ENCODE measurements around the gene RRP15. TPM values are rescaled to one million over a fixed set of nuclear protein-coding genes. Genes with fewer than 3 reads are reported as not detected.

The RRP15 gene
- total RNA-seq, 1 experiment from 2014 or later, result 25.5 TPM

DNA sequence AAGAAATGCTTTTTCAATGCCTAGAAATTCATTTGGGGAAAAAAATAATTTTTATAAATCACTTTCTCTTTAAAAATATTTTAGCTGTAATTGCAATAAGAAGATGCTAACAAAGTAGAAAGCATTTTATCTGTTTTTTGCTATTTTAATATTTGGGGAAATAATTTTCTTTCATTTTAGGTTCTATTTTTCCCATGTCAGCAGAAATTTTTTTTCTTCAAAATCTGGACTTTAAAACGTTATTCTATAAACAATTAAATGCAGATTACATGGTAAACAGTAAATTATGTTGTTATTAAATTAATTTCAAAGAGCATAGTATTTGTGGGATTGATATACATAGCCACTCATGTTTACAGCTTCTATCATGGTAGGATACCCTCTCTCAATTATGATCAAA lies 27.7 kb upstream of the RRP15 start:
- intact Hi-C loops (cut with micrococcal nuclease), result loop anchor here (5.0 kb wide), 1 partner anchor 1160 kb away; no protein-coding TSS in a partner anchor

More for the DNA sequence above, 27.7 kb upstream of the RRP15 start:
- Histone ChIP-seq H3K4me1 (ENCODE audit: control insufficient read depth in 1 of 2, insufficient read depth in 2 of 2, low read length in 2 of 2) (no peaks in the 10 kb centered on the region), H3K27ac (ENCODE audit: low read depth, low read length) (no peak overlapping the region), H3K36me3 (ENCODE audit: control insufficient read depth in 1 of 2, insufficient read depth in 2 of 2, low read length in 2 of 2) (no peaks in the 10 kb centered on the region), H2AFZ (ENCODE audit: low read depth, low read length, poor library complexity, severe bottlenecking) (no peak overlapping the region), H3K4me3 (replicated peaks in 1 of 2; ENCODE audit: low read depth in 1 of 2, low read length in 2 of 2) (no peak overlapping the region), H3K79me2 (ENCODE audit: insufficient read depth, low read length) (no peaks in the 10 kb centered on the region), H3K9me2 (ENCODE audit: insufficient read depth) (no peaks in the 10 kb centered on the region), H3K4me2 (ENCODE audit: low read length) (no peak overlapping the region), H3K9me3 (ENCODE audit: control insufficient read depth in 1 of 2, insufficient read depth in 1 of 2, low read depth in 1 of 2, low read length in 2 of 2) (no peaks in the 10 kb centered on the region), H3K27me3 (ENCODE audit: insufficient read depth, low read length) (no peaks in the 10 kb centered on the region), H3K9ac (ENCODE audit: low read length) (no peak overlapping the region), H4K20me1 (ENCODE audit: insufficient read depth) (no peaks in the 10 kb centered on the region)
- ChIA-PET POLR2A (no interaction called here), CTCF (no interaction called here), RAD21 (ENCODE audit: low non-redundant PET in 1 of 2, low total read pairs in 2 of 2, uncharacterized antibody in 2 of 2, unreplicated experiment in 2 of 2) (no interaction called here)
- no peak for TF ChIP-seq SIN3A (IDR thresholded peaks at IDR 0.05; ENCODE audit: low read depth)
- TF ChIP-seq POLR2AphosphoS5 (IDR thresholded peaks at IDR 0.05; ENCODE audit: low read depth, low read length), result no peak
- no peak for TF ChIP-seq ZFX (IDR thresholded peaks at IDR 0.05)
- TF ChIP-seq, protein P1, sequence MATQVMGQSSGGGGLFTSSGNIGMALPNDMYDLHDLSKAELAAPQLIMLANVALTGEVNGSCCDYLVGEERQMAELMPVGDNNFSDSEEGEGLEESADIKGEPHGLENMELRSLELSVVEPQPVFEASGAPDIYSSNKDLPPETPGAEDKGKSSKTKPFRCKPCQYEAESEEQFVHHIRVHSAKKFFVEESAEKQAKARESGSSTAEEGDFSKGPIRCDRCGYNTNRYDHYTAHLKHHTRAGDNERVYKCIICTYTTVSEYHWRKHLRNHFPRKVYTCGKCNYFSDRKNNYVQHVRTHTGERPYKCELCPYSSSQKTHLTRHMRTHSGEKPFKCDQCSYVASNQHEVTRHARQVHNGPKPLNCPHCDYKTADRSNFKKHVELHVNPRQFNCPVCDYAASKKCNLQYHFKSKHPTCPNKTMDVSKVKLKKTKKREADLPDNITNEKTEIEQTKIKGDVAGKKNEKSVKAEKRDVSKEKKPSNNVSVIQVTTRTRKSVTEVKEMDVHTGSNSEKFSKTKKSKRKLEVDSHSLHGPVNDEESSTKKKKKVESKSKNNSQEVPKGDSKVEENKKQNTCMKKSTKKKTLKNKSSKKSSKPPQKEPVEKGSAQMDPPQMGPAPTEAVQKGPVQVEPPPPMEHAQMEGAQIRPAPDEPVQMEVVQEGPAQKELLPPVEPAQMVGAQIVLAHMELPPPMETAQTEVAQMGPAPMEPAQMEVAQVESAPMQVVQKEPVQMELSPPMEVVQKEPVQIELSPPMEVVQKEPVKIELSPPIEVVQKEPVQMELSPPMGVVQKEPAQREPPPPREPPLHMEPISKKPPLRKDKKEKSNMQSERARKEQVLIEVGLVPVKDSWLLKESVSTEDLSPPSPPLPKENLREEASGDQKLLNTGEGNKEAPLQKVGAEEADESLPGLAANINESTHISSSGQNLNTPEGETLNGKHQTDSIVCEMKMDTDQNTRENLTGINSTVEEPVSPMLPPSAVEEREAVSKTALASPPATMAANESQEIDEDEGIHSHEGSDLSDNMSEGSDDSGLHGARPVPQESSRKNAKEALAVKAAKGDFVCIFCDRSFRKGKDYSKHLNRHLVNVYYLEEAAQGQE (IDR thresholded peaks at IDR 0.05; ENCODE audit: low read depth), result no peak
- no peak for TF ChIP-seq TCF7L2 (IDR thresholded peaks at IDR 0.05; ENCODE audit: borderline replicate concordance, extremely low read depth, insufficient read depth, insufficient read length)
- no peak for TF ChIP-seq ATF3 (IDR thresholded peaks at IDR 0.05)
- TF ChIP-seq CBX3 (IDR thresholded peaks at IDR 0.05; ENCODE audit: low read depth), result no peak
- no peak for TF ChIP-seq POLR2A (IDR thresholded peaks at IDR 0.05; ENCODE audit: borderline replicate concordance, extremely low read depth, insufficient read depth, insufficient read length)
- TF ChIP-seq MAX (IDR thresholded peaks at IDR 0.05), result no peak
- no peak for TF ChIP-seq CEBPB (IDR thresholded peaks at IDR 0.05; ENCODE audit: low read depth)
- TF ChIP-seq, protein P2, sequence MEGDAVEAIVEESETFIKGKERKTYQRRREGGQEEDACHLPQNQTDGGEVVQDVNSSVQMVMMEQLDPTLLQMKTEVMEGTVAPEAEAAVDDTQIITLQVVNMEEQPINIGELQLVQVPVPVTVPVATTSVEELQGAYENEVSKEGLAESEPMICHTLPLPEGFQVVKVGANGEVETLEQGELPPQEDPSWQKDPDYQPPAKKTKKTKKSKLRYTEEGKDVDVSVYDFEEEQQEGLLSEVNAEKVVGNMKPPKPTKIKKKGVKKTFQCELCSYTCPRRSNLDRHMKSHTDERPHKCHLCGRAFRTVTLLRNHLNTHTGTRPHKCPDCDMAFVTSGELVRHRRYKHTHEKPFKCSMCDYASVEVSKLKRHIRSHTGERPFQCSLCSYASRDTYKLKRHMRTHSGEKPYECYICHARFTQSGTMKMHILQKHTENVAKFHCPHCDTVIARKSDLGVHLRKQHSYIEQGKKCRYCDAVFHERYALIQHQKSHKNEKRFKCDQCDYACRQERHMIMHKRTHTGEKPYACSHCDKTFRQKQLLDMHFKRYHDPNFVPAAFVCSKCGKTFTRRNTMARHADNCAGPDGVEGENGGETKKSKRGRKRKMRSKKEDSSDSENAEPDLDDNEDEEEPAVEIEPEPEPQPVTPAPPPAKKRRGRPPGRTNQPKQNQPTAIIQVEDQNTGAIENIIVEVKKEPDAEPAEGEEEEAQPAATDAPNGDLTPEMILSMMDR (IDR thresholded peaks at IDR 0.05 in 2 of 3, conservative IDR thresholded peaks at IDR 0.05 in 1 of 3; ENCODE audit: borderline replicate concordance in 1 of 3, insufficient read depth in 1 of 3, low read depth in 2 of 3, low read length in 2 of 3), result no peak
- TF ChIP-seq EGR1 (IDR thresholded peaks at IDR 0.05; ENCODE audit: low read depth), result no peak
- no peak for TF ChIP-seq SP1 (IDR thresholded peaks at IDR 0.05; ENCODE audit: low read depth)
- no peak for TF ChIP-seq JUND (IDR thresholded peaks at IDR 0.05)
- TF ChIP-seq ZBTB33 (IDR thresholded peaks at IDR 0.05; ENCODE audit: extremely low read depth, insufficient replicate concordance, low read length), result no peak
- TF ChIP-seq ELF1 (IDR thresholded peaks at IDR 0.05; ENCODE audit: borderline replicate concordance, low read depth), result no peak
- no peak for TF ChIP-seq EZH2 (IDR thresholded peaks at IDR 0.05)
- no peak for TF ChIP-seq ZNF274 (IDR thresholded peaks at IDR 0.05; ENCODE audit: low read depth, low read length)
- ATAC-seq (no peak), DNase-seq (ENCODE audit: low read depth, low spot score) (no peak)
- no TSS peak for BruUV-seq (replicated peaks)
